Endothelial cell of umbilical vein (primary cell): ENCODE results near the gene ATAD1. TPM values are rescaled to one million over a fixed set of nuclear protein-coding genes. Genes with fewer than 3 reads are reported as not detected.

Experiments used
- BruUV-seq: library from RNA; stranded (reverse); fragments of 400-500 nt; replicated peaks from 2 replicates; lab custom pipeline; 2021; lab: Mats Ljungman, UMichigan
- CTCF ChIA-PET: fragments of 300-600, 350-600 bp; sonication (Branson Sonifier 250); formaldehyde crosslinking; loops from one replicate; lab custom pipeline; 2021; ENCODE audit warnings: antibody characterized with exemption, inconsistent platforms; lab: Charles Lee
- POLR2A ChIA-PET: fragments of 300-600, 350-600 bp; sonication (Branson Sonifier 250); formaldehyde crosslinking; loops from one replicate; lab custom pipeline; 2021; ENCODE audit warnings: antibody characterized with exemption, inconsistent platforms; lab: Charles Lee
- DNase-seq: peaks from one replicate; pipeline ENCODE4 v3.0.0-alpha.2; 2011; ENCODE audit warnings: low read depth, low spot score
- FAIRE-seq: peaks from 2 replicates; lab custom pipeline; 2011; peaks lifted over from hg19 to GRCh38; lab: Jason Lieb, UNC
- H2AFZ ChIP-seq: 2 replicates; pipeline ENCODE4 v1.6.0; 2012; ENCODE audit warnings: low read depth, low read length, control low read depth, inconsistent platforms
- H3K27ac ChIP-seq: 2 replicates; pipeline ENCODE4 v1.5.1; 2011; ENCODE audit warnings: low read depth, mild to moderate bottlenecking, control low read depth, low read length, moderate library complexity; ENCODE audit not compliant: insufficient read depth
- H3K27me3 ChIP-seq, 2 experiments: 2 replicates each; pipeline versions ENCODE4 v1.6.0 to v1.6.1; 2011; ENCODE audit warnings: low read length in 2 of 2, mixed read lengths in 1 of 2; ENCODE audit not compliant: control insufficient read depth in 2 of 2, insufficient read depth in 2 of 2
- H3K36me3 ChIP-seq, 2 experiments: 2 replicates in 1 of 2; 3 replicates in 1 of 2; pipeline ENCODE4 v1.5.1; 2011; ENCODE audit warnings: low read length in 2 of 2, mild to moderate bottlenecking in 1 of 2, moderate library complexity in 1 of 2; ENCODE audit not compliant: control insufficient read depth in 2 of 2, insufficient read depth in 2 of 2; ENCODE audit errors: extremely low read depth in 1 of 2
- H3K4me1 ChIP-seq: 3 replicates; pipeline ENCODE4 v1.5.1; 2011; ENCODE audit warnings: mild to moderate bottlenecking, low read length; ENCODE audit not compliant: control insufficient read depth, insufficient read depth; ENCODE audit errors: extremely low read depth
- H3K4me2 ChIP-seq: 2 replicates; pipeline ENCODE4 v1.6.1; 2011; ENCODE audit warnings: low read length, control low read depth, mixed read lengths; ENCODE audit not compliant: insufficient read depth
- H3K4me3 ChIP-seq, 3 experiments: fragments of 200-600 bp in 1 of 3; sonication (generic), shearing (Covaris generic) in 1 of 3; replicated peaks in 1 of 3; 2 replicates each; pipeline ENCODE4 v1.5.1; 2011 to 2016; ENCODE audit warnings: control low read depth in 3 of 3, low read length in 3 of 3, mild to moderate bottlenecking in 2 of 3, inconsistent platforms in 1 of 3, low read depth in 1 of 3, moderate library complexity in 1 of 3; ENCODE audit not compliant: insufficient read depth in 1 of 3
- H3K79me2 ChIP-seq: 2 replicates; pipeline ENCODE4 v1.6.0; 2012; ENCODE audit warnings: low read length, inconsistent platforms; ENCODE audit not compliant: control insufficient read depth, insufficient read depth
- H3K9ac ChIP-seq: replicated peaks from 2 replicates; pipeline ENCODE3; 2011; ENCODE audit warnings: low read length, control low read depth; ENCODE audit not compliant: insufficient read depth; ENCODE audit errors: extremely low read depth
- H3K9me1 ChIP-seq: replicated peaks from 3 replicates; pipeline ENCODE4 v1.6.0; 2011; ENCODE audit warnings: mild to moderate bottlenecking, low read length; ENCODE audit not compliant: control insufficient read depth, insufficient read depth; ENCODE audit errors: extremely low read depth
- H3K9me3 ChIP-seq: replicated peaks from 2 replicates; pipeline ENCODE4 v1.5.1; 2012; ENCODE audit warnings: low read length, inconsistent platforms; ENCODE audit not compliant: control insufficient read depth, insufficient read depth
- H4K20me1 ChIP-seq: replicated peaks from 2 replicates; pipeline ENCODE3; 2011; ENCODE audit warnings: mild to moderate bottlenecking, low read length; ENCODE audit not compliant: control insufficient read depth, insufficient read depth; ENCODE audit errors: extremely low read depth
- CTCF ChIP-seq, 2 donors: IDR thresholded peaks; 1 replicate in 1 of 2; 2 replicates in 1 of 2; pipeline ENCODE4 v1.5.1; 2011; ENCODE audit warnings: low read length in 2 of 2, mild to moderate bottlenecking in 2 of 2, moderate library complexity in 2 of 2, control low read depth in 1 of 2, inconsistent platforms in 1 of 2, low read depth in 1 of 2; ENCODE audit not compliant: insufficient read depth in 1 of 2; ENCODE audit errors: extremely low read depth in 1 of 2
- EZH2 ChIP-seq: IDR thresholded peaks from 2 replicates; pipeline ENCODE4 v1.6.1; 2012; ENCODE audit warnings: borderline replicate concordance, low read depth, mild to moderate bottlenecking, moderate library complexity, low read length, inconsistent platforms; ENCODE audit not compliant: severe bottlenecking
- FOS ChIP-seq: IDR thresholded peaks from 2 replicates; pipeline ENCODE4 v1.6.1; 2011; ENCODE audit warnings: mild to moderate bottlenecking, low read length, moderate library complexity, borderline replicate concordance; ENCODE audit not compliant: insufficient read depth
- GATA2 ChIP-seq: IDR thresholded peaks from 2 replicates; pipeline ENCODE4 v1.7.0; 2011; ENCODE audit warnings: low read depth, mild to moderate bottlenecking, moderate library complexity, mixed read lengths, low read length; ENCODE audit not compliant: insufficient read length, insufficient read depth
- JUN ChIP-seq: IDR thresholded peaks from 2 replicates; pipeline ENCODE4 v1.6.1; 2011; ENCODE audit warnings: borderline replicate concordance, low read depth; ENCODE audit not compliant: insufficient read length, insufficient read depth
- MAX ChIP-seq: IDR thresholded peaks from 2 replicates; pipeline ENCODE4 v1.6.1; 2011; ENCODE audit not compliant: insufficient read depth, insufficient read length
- MYC ChIP-seq: IDR thresholded peaks from one replicate; pipeline ENCODE4 v1.6.1; 2011; ENCODE audit warnings: mild to moderate bottlenecking, low read depth, low read length
- POLR2A ChIP-seq: IDR thresholded peaks from 2 replicates; pipeline ENCODE4 v1.6.1; 2012; ENCODE audit warnings: low read depth, mild to moderate bottlenecking, control low read depth, low read length
- POLR2AphosphoS5 ChIP-seq: IDR thresholded peaks from 2 replicates; pipeline ENCODE4 v1.6.1; 2012; ENCODE audit warnings: low read depth, mild to moderate bottlenecking, control low read depth, low read length, moderate library complexity; ENCODE audit not compliant: insufficient read depth
- dilution Hi-C: fragments of 300-500 bp; cut with MboI; formaldehyde crosslinking; loops from one replicate; pipeline ENCODE4 v1.15.0; 2019; ENCODE audit warnings: low sequenced_read_pairs; ENCODE audit not compliant: extremely low pct_ligation_motif_present
- intact Hi-C: fragments of 100-400 bp; cut with micrococcal nuclease; formaldehyde crosslinking; loops from one replicate; pipeline ENCODE4 v1.10.0; 2022
- polyA plus RNA-seq, 4 experiments: library from polyadenylated mRNA; depleted of rRNA in 3 of 4; stranded (reverse) in 3 of 4; unstranded in 1 of 4; fragments of >200 nt; gene quantifications; 2 replicates each; pipeline versions ENCODE4 v1.2.1 to v1.2.3, GENCODE V29; 2011 to 2012; ENCODE audit warnings: missing spikeins in 1 of 4
- total RNA-seq: library from RNA; stranded (reverse); gene quantifications from 2 replicates; pipeline ENCODE4 v1.2.3, GENCODE V29; 2021

The ATAD1 gene
- total and polyA plus RNA-seq, 2 donors (not counting 3 experiments of a cell fraction or from before 2014, with no cell fraction given) = 5.2 to 25.8 TPM

- Histone ChIP-seq H3K36me3 (peaks cover 0 to 3% of the 10 kb centered on the region in 2 experiments), H3K4me1 (peaks cover 20% of the 10 kb centered on the region), H3K79me2 (peaks cover 6% of the 10 kb centered on the region), H2AFZ (no peak overlapping the region), H3K9me1 (no peaks in the 10 kb centered on the region), H3K4me2 (peak overlapping the region; percentile 90), H3K9ac (peak overlapping the region; percentile 65), H3K27ac (peak overlapping the region; percentile 76), H4K20me1 (no peaks in the 10 kb centered on the region), H3K9me3 (no peaks in the 10 kb centered on the region), H3K4me3 (peak overlapping the region in 1 of 3 experiments; percentile 43), H3K27me3 (no peaks in the 10 kb centered on the region)
- no peak for DNase-seq
- no peak for FAIRE-seq
- no TSS peak for BruUV-seq
- intact Hi-C loops (loop anchor here (2.0 kb wide), 1 partner anchor 40 kb away; no protein-coding TSS in a partner anchor), dilution Hi-C loops (no loop called here)
- ChIA-PET CTCF (interaction anchor here (0.6 to 1.5 kb wide), 6 partner anchors 9 to 613 kb away, joined by 3 to 6 read pairs (median 4); no protein-coding TSS in a partner anchor), POLR2A (interaction anchor here (0.9 kb wide), 1 partner anchor 16 kb away, joined by 6 read pairs; no protein-coding TSS in a partner anchor)
- TF ChIP-seq EZH2 (no peak), POLR2AphosphoS5 (no peak), GATA2 (no peak), MYC (no peak), CTCF (IDR thresholded peaks at IDR 0.05; ENCODE audit: extremely low read depth in 1 of 2, insufficient read depth in 1 of 2, low read depth in 1 of 2, low read length in 2 of 2) (no peak), FOS (no peak), JUN (no peak), POLR2A (no peak), MAX (no peak)
Measured at GRCh38 chr10:87776328-87776727, 41.7 kb downstream of the ATAD1 start.
